ENCODE data around the gene THAP5. TPM values are rescaled to one million over a fixed set of nuclear protein-coding genes. Genes with fewer than 3 reads are reported as not detected.

The THAP5 gene
- total RNA-seq, 1 experiment from 2014 or later = 28.5 TPM

GRCh38 chr7:108515630-108516029 is 53.9 kb downstream of the THAP5 start:
- H3K79me2 ChIP-seq (ENCODE audit: low read depth) = no peaks in the 10 kb centered on the region
- H4K20me1 ChIP-seq (ENCODE audit: insufficient read depth) = peaks cover 12% of the 10 kb centered on the region; the same call in 1 of the 2 replicates
- no peaks in the 10 kb centered on the region for H3K27me3 ChIP-seq (ENCODE audit: insufficient read depth, low read depth)
- H2AFZ ChIP-seq = no peak overlapping the region
- no peak for DNase-seq
- intact Hi-C loops (cut with micrococcal nuclease; ENCODE audit: unreplicated experiment) = no loop called here
- CTCF ChIA-PET = no interaction called here
- no peak overlapping the region for H3K4me2 ChIP-seq
- peaks cover 4% of the 10 kb centered on the region for H3F3A ChIP-seq (ENCODE audit: insufficient read depth, low read depth)
- H3K36me3 ChIP-seq (ENCODE audit: low read depth) = peaks cover 4% of the 10 kb centered on the region
- no peaks in the 10 kb centered on the region for H3K9me2 ChIP-seq (ENCODE audit: insufficient read depth)
- no TSS peak for BruUV-seq (replicated peaks)
- no peak overlapping the region for H3K27ac ChIP-seq
- no peaks in the 10 kb centered on the region for H3K9me3 ChIP-seq (ENCODE audit: insufficient read depth, low read depth)
- no peak for TF ChIP-seq CTCF (conservative IDR thresholded peaks at IDR 0.05)
- H3K4me3 ChIP-seq = no peak overlapping the region
- H3K4me1 ChIP-seq (replicated peaks; ENCODE audit: insufficient read depth) = no peaks in the 10 kb centered on the region
- POLR2A ChIA-PET (ENCODE audit: unreplicated experiment) = interaction anchor here (0.5 kb wide), 1 partner anchor 12 kb away, joined by 4 read pairs; no protein-coding TSS in a partner anchor

- Histone ChIP-seq H3K79me2 (ENCODE audit: low read depth) (no peaks in the 10 kb centered on the region), H4K20me1 (ENCODE audit: insufficient read depth) (peaks cover 12% of the 10 kb centered on the region; the same call in 1 of the 2 replicates), H3K9me3 (ENCODE audit: insufficient read depth, low read depth) (no peaks in the 10 kb centered on the region), H3F3A (ENCODE audit: insufficient read depth, low read depth) (peaks cover 4% of the 10 kb centered on the region), H3K27me3 (ENCODE audit: insufficient read depth, low read depth) (no peaks in the 10 kb centered on the region), H3K4me2 (no peak overlapping the region), H2AFZ (no peak overlapping the region), H3K36me3 (ENCODE audit: low read depth) (peaks cover 4% of the 10 kb centered on the region), H3K4me3 (no peak overlapping the region), H3K27ac (no peak overlapping the region), H3K4me1 (replicated peaks; ENCODE audit: insufficient read depth) (no peaks in the 10 kb centered on the region), H3K9me2 (ENCODE audit: insufficient read depth) (no peaks in the 10 kb centered on the region)
- DNase-seq = no peak
- CTCF ChIA-PET = no interaction called here
- POLR2A ChIA-PET (ENCODE audit: unreplicated experiment) = no interaction called here
- no TSS peak for BruUV-seq (replicated peaks)
- intact Hi-C loops (cut with micrococcal nuclease; ENCODE audit: unreplicated experiment) = no loop called here
- TF ChIP-seq CTCF (conservative IDR thresholded peaks at IDR 0.05) = no peak
- no peak for TF ChIP-seq EZH2 (IDR thresholded peaks at IDR 0.05; ENCODE audit: low read depth)
Observed at GRCh38 chr7:108515013-108515412, 54.5 kb downstream of the THAP5 start.

Other genes starting within 250 kb of the THAP5 start
- gene NRCAM, start 113.3 kb downstream of the THAP5 start, total RNA-seq (2021) = 40.3 and 42.6 TPM in 2 replicates
- 15.6 and 31.3 TPM in 2 replicates for gene PNPLA8, start 43.6 kb downstream of the THAP5 start, total RNA-seq (2021)
- gene DNAJB9, start 168 bp upstream of the THAP5 start, total RNA-seq (2021) = 10.0 and 13.3 TPM in 2 replicates